Measurements from ENCODE around the gene FXYD7. TPM values are rescaled to one million over a fixed set of nuclear protein-coding genes. Genes with fewer than 3 reads are reported as not detected.

Gene FXYD7
- total and polyA plus RNA-seq, 5 experiments from 2014 or later, result 3.7 to 10.2 (median 6.4) TPM

- POLR2A ChIA-PET, result interaction anchor here (1.6 kb wide), 1 partner anchor 96 kb away, joined by 4 read pairs; no protein-coding TSS in a partner anchor
- peak within 1 kb of the TSS in 4 of 10 donors; percentile 1 to 79 (median 60) for H3K27ac Mint-ChIP-seq
- ATAC-seq, result no peak
- H3K27me3 Mint-ChIP-seq, result peaks cover 0 to 8% (median 1%) of the 10 kb centered on the region in 5 donors
- DNase-seq, result peak in 1 of 10 donors; percentile 31
- peaks cover 6 to 9% (median 8%) of the 10 kb centered on the region in 4 donors for H3K4me1 Mint-ChIP-seq
- H3K9me3 Mint-ChIP-seq, result no peaks in the 10 kb centered on the region
- no peaks in the 10 kb centered on the region for H3K36me3 Mint-ChIP-seq
- H3K4me3 Mint-ChIP-seq, result peak within 1 kb of the TSS in 4 of 10 donors; percentile 32 to 54 (median 44)
Observed at GRCh38 chr19:35115177-35115951, 27.7 kb upstream of the FXYD7 start, which contains the start of gene FXYD3. Gene FXYD3, plus strand, starts transcription at chr19:35115823. Its CDS starts 3,554 bp downstream, at chr19:35119377.

- H3K27ac Mint-ChIP-seq, result peak overlapping the region in 2 of 10 donors; percentile 47 to 62
- POLR2A ChIA-PET, result interaction anchor here (0.6 to 1.6 kb wide), 2 partner anchors 95 to 152 kb away, joined by 3 to 4 read pairs; no protein-coding TSS in a partner anchor
Observed at GRCh38 chr19:35116072-35116801, 26.8 kb upstream of the FXYD7 start.

GRCh38 chr19:35117116-35117515 lies 25.9 kb upstream of the FXYD7 start:
- no peak overlapping the region for H3K4me3 Mint-ChIP-seq
- peaks cover 0 to 3% (median 1%) of the 10 kb centered on the region in 5 donors for H3K27me3 Mint-ChIP-seq
- ATAC-seq, result no peak
- DNase-seq, result peak in 1 of 10 donors; percentile 40
- no peaks in the 10 kb centered on the region for H3K9me3 Mint-ChIP-seq
- POLR2A ChIA-PET, result interaction anchor here (0.6 kb wide), 1 partner anchor 151 kb away, joined by 3 read pairs; no protein-coding TSS in a partner anchor
- peak overlapping the region in 3 of 10 donors; percentile 47 to 62 (median 47) for H3K27ac Mint-ChIP-seq
- no peaks in the 10 kb centered on the region for H3K36me3 Mint-ChIP-seq
- peaks cover 6 to 9% (median 8%) of the 10 kb centered on the region in 4 donors for H3K4me1 Mint-ChIP-seq

More at GRCh38 chr19:35116072-35116801, 26.8 kb upstream of the FXYD7 start:
- Mint-ChIP-seq H3K36me3 (no peaks in the 10 kb centered on the region), H3K4me1 (peaks cover 6 to 9% (median 8%) of the 10 kb centered on the region in 4 donors), H3K9me3 (no peaks in the 10 kb centered on the region), H3K4me3 (no peak overlapping the region), H3K27me3 (peaks cover 0 to 5% (median 1%) of the 10 kb centered on the region in 5 donors)
- DNase-seq (peak in 1 of 10 donors; percentile 55), ATAC-seq (no peak)

DNA sequence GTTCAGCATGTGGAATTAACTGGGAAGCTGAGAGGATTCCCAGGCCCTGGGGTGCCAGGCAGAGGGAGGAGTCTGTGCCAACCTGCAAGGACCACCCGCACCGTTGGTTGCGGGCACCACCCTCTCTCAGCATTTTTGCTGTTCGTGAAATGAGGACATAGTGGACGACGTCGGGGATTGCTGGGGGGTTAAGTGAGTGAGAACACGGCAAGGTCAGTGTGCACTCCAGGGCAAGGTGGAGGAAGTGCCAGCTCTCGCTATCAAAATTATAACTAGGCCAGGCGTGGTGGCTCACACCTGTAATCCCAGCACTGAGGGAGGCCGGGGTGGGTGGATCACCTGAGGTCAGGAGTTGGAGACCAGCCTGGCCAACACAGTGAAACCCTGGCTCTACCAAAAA lies 25.3 kb upstream of the FXYD7 start:
- Mint-ChIP-seq H3K27me3 (peaks cover 0 to 2% (median 0%) of the 10 kb centered on the region in 5 donors), H3K4me3 (no peak overlapping the region), H3K36me3 (no peaks in the 10 kb centered on the region), H3K9me3 (no peaks in the 10 kb centered on the region), H3K27ac (peak overlapping the region in 1 of 10 donors; percentile 37), H3K4me1 (peaks cover 6 to 9% (median 8%) of the 10 kb centered on the region in 4 donors)
- DNase-seq (peak in 1 of 10 donors; percentile 58), ATAC-seq (no peak)
- POLR2A ChIA-PET, result interaction anchor here (0.6 kb wide), 1 partner anchor 851 kb away, joined by 3 read pairs; no protein-coding TSS in a partner anchor

- peaks cover 0 to 2% (median 0%) of the 10 kb centered on the region in 5 donors for H3K27me3 Mint-ChIP-seq
- no peak overlapping the region for H3K4me3 Mint-ChIP-seq
- DNase-seq (peak in 1 of 10 donors; percentile 55), ATAC-seq (no peak)
- no peaks in the 10 kb centered on the region for H3K36me3 Mint-ChIP-seq
- POLR2A ChIA-PET, result interaction anchor here (0.6 kb wide), 1 partner anchor 852 kb away, joined by 3 read pairs; no protein-coding TSS in a partner anchor
- H3K4me1 Mint-ChIP-seq, result peaks cover 6 to 9% (median 8%) of the 10 kb centered on the region in 4 donors
- no peaks in the 10 kb centered on the region for H3K9me3 Mint-ChIP-seq
- H3K27ac Mint-ChIP-seq, result peak overlapping the region in 1 of 10 donors; percentile 37
Observed at GRCh38 chr19:35118268-35119020, 24.6 kb upstream of the FXYD7 start.

GRCh38 chr19:35119091-35119490 lies 24.0 kb upstream of the FXYD7 start:
- peak in 1 of 10 donors; percentile 34 for DNase-seq
- Mint-ChIP-seq H3K36me3 (no peaks in the 10 kb centered on the region), H3K4me1 (peaks cover 10 to 14% (median 12%) of the 10 kb centered on the region in 4 donors), H3K9me3 (no peaks in the 10 kb centered on the region), H3K4me3 (no peak overlapping the region), H3K27ac (no peak overlapping the region), H3K27me3 (peaks cover 0 to 2% (median 0%) of the 10 kb centered on the region in 5 donors)
- POLR2A ChIA-PET, result no interaction called here
- no peak for ATAC-seq

DNA sequence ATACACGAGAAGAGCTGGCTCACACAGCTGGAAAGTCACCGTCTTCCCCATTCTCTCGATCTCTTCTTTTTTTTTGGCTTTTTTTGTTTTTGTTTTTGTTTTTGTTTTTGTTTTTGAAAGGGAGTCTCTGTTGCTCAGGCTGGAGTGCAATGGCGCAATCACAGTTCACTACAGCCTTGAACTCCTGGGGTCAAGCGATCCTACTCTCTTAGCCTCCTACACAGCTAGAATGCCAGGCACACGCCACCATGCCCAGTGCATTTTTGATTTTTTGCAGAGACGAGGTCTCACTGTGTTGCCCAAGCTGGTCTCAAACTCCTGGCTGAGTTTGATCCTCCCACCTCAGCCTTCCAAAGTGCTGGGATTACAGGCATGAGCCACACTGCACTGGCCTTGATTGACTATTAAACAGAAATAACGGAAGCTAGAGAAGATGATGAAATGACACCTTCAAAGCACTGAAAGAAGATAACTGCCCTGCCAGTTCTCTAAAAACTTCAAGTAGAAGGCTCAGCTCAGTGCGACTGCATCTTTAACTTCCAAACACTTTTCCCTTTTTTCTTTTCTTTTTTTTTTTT lies 23.4 kb upstream of the FXYD7 start:
- ATAC-seq (no peak), DNase-seq (peak in 1 of 10 donors; percentile 9)
- Mint-ChIP-seq H3K4me1 (peaks cover 12 to 15% (median 15%) of the 10 kb centered on the region in 4 donors), H3K9me3 (no peaks in the 10 kb centered on the region), H3K36me3 (no peaks in the 10 kb centered on the region), H3K4me3 (no peak overlapping the region), H3K27ac (no peak overlapping the region), H3K27me3 (peaks cover 0 to 2% (median 0%) of the 10 kb centered on the region in 5 donors)
- POLR2A ChIA-PET, result no interaction called here

GRCh38 chr19:35120492-35120891 lies 22.6 kb upstream of the FXYD7 start:
- H3K4me1 Mint-ChIP-seq, result peaks cover 12 to 15% (median 14%) of the 10 kb centered on the region in 4 donors
- no peak overlapping the region for H3K4me3 Mint-ChIP-seq
- ATAC-seq (no peak), DNase-seq (no peak)
- no peaks in the 10 kb centered on the region for H3K36me3 Mint-ChIP-seq
- POLR2A ChIA-PET, result no interaction called here
- no peaks in the 10 kb centered on the region for H3K9me3 Mint-ChIP-seq
- H3K27me3 Mint-ChIP-seq, result peaks cover 0 to 2% (median 0%) of the 10 kb centered on the region in 5 donors
- H3K27ac Mint-ChIP-seq, result no peak overlapping the region

DNA sequence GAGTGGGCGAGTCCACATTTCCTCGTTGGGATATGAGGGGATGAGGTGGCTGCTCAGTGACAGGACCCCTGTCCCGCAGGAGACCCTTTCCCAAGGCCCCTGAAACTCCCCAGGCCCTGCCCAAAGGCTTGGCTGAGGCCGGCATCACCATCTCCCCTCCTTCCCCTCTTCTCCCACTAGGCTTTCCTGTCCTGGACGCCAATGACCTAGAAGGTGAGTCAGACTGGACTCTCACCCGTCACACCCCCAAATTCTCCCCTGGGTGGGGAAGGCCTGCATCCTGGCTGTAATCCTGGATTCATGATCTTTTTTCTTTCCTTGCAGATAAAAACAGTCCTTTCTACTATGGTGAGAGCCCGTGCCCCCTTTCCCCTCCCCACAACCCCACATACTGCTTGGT lies 22.2 kb upstream of the FXYD7 start:
- Mint-ChIP-seq H3K36me3 (no peaks in the 10 kb centered on the region), H3K4me3 (no peak overlapping the region)
- no peak for ATAC-seq

DNA sequence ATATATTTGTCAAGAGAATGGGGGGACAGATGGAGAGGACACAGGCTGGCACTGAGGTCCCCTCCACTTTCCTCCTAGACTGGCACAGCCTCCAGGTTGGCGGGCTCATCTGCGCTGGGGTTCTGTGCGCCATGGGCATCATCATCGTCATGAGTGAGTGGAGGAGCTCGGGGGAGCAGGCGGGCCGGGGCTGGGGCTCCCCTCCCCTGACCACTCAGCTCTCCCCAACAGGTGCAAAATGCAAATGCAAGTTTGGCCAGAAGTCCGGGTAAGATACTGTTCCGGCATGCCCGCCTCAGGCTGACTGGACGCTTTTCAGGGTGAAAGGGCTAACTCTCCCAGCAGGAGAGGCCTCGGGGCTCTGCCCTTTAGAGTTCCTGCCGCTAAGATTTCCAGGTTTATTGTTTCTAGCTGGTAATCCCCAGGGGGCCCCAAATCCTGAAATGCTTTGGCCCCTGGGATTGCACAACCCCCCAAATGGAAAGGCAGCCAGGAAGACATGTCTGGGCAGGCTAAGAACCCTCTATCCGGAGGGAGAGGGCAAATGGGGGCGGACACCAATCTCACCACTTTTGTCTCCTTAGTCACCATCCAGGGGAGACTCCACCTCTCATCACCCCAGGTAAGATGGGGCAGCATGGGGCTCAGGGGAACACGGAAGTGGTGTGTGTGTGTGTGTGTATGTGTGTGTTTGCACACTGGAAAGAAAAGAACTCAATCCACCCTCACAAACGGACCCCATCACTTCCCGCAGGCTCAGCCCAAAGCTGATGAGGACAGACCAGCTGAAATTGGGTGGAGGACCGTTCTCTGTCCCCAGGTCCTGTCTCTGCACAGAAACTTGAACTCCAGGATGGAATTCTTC lies 20.1 kb upstream of the FXYD7 start:
- H3K27ac Mint-ChIP-seq, result no peak overlapping the region
- H3K4me3 Mint-ChIP-seq, result peak overlapping the region in 1 of 10 donors; percentile 15
- ATAC-seq, result no peak
- no peaks in the 10 kb centered on the region for H3K36me3 Mint-ChIP-seq
- H3K9me3 Mint-ChIP-seq, result no peaks in the 10 kb centered on the region
- H3K4me1 Mint-ChIP-seq, result peaks cover 12 to 15% (median 14%) of the 10 kb centered on the region in 4 donors
- POLR2A ChIA-PET, result interaction anchor here (1.4 kb wide), 1 partner anchor 19 kb away, joined by 6 read pairs; no protein-coding TSS in a partner anchor
- no peak for DNase-seq
- peaks cover 0 to 2% (median 0%) of the 10 kb centered on the region in 5 donors for H3K27me3 Mint-ChIP-seq

More for the DNA sequence above, 22.2 kb upstream of the FXYD7 start:
- no peak for DNase-seq
- Mint-ChIP-seq H3K27ac (peak overlapping the region in 1 of 10 donors; percentile 39), H3K9me3 (no peaks in the 10 kb centered on the region), H3K4me1 (peaks cover 13 to 15% (median 14%) of the 10 kb centered on the region in 4 donors), H3K27me3 (peaks cover 0 to 2% (median 0%) of the 10 kb centered on the region in 5 donors)
- POLR2A ChIA-PET, result no interaction called here

GRCh38 chr19:35123573-35123972 lies 19.5 kb upstream of the FXYD7 start:
- no peak for ATAC-seq
- Mint-ChIP-seq H3K36me3 (no peaks in the 10 kb centered on the region), H3K9me3 (no peaks in the 10 kb centered on the region), H3K27ac (peak overlapping the region in 5 of 10 donors; percentile 80 to 94 (median 87)), H3K27me3 (peaks cover 0 to 2% (median 0%) of the 10 kb centered on the region in 5 donors), H3K4me1 (peaks cover 12 to 15% (median 14%) of the 10 kb centered on the region in 4 donors), H3K4me3 (peak overlapping the region; percentile 79 to 95 (median 84))
- DNase-seq, result no peak
- POLR2A ChIA-PET, result interaction anchor here (1.7 kb wide), 1 partner anchor 19 kb away, joined by 4 read pairs; no protein-coding TSS in a partner anchor
